ENCODE results near the gene IFITM1. TPM values are rescaled to one million over a fixed set of nuclear protein-coding genes. Genes with fewer than 3 reads are reported as not detected.

IFITM1 gene
- total and polyA plus RNA-seq, 9 of the 15 experiments (the other 6 are each of a cell fraction or from before 2014, with no cell fraction given) = 691 to 5,579 (median 974) TPM

- no peak for TF ChIP-seq RBM22 (IDR thresholded peaks at IDR 0.05; ENCODE audit: low read depth, low read length, poor library complexity, severe bottlenecking)
- TF ChIP-seq PRMT5 (CRISPR knock-in tag; IDR thresholded peaks at IDR 0.05) = no peak
- peak; percentile 35; the same call in 1 of the 2 replicates for TF ChIP-seq NCOA1 (IDR thresholded peaks at IDR 0.05; ENCODE audit: low read depth)
- TF ChIP-seq RAD51 (IDR thresholded peaks at IDR 0.05; ENCODE audit: borderline replicate concordance, low read depth) = no peak
- TF ChIP-seq TAF15 (IDR thresholded peaks at IDR 0.05; ENCODE audit: low read depth, low read length) = no peak
- no peak for TF ChIP-seq CHD4 (IDR thresholded peaks at IDR 0.05; ENCODE audit: insufficient read depth, insufficient replicate concordance, low read depth, low read length, poor library complexity, severe bottlenecking)
- no peak for TF ChIP-seq NR3C1 (CRISPR knock-in tag; IDR thresholded peaks at IDR 0.05)
- TF ChIP-seq ZNF655 (CRISPR knock-in tag; IDR thresholded peaks at IDR 0.05) = no peak
- no peak for TF ChIP-seq DEAF1 (CRISPR knock-in tag; IDR thresholded peaks at IDR 0.05)
- TF ChIP-seq ZKSCAN3 (CRISPR knock-in tag; IDR thresholded peaks at IDR 0.05) = no peak
- TF ChIP-seq BMI1 (IDR thresholded peaks at IDR 0.05; ENCODE audit: low read length) = no peak
- TF ChIP-seq EP300 (IDR thresholded peaks at IDR 0.05; ENCODE audit: low read length) = no peak
- no peak for TF ChIP-seq ZNF124 (CRISPR knock-in tag; IDR thresholded peaks at IDR 0.05)
- TF ChIP-seq ZNF239 (CRISPR knock-in tag; IDR thresholded peaks at IDR 0.05) = no peak
- TF ChIP-seq ZNF707 (CRISPR knock-in tag; conservative IDR thresholded peaks at IDR 0.05) = no peak
- peak; percentile 36; the same call in 1 of the 2 replicates for TF ChIP-seq ZBTB40 (IDR thresholded peaks at IDR 0.05)
- no peak for TF ChIP-seq ZBTB40 (CRISPR knock-in tag; IDR thresholded peaks at IDR 0.05)
Observed at GRCh38 chr11:313787-314553, at the start of gene IFITM1 (continued).

All from K562 (cell line).